Effector memory CD4-positive, alpha-beta T cell (primary cell): Measurements from ENCODE around the gene OR4N2.
"Not testable (repeated sequence)": the region's sequence is repeated elsewhere in the genome, so short reads cannot be mapped to it uniquely, and the experiment has no call there.

Experiments used
- DNase-seq, 3 donors: peaks; one replicate each; pipeline ENCODE4 v3.0.0-alpha.2; 2020
- H3K27ac ChIP-seq: 2 replicates; pipeline ENCODE4 v1.7.0; 2013; ENCODE audit warnings: mild to moderate bottlenecking, low read length, moderate library complexity; ENCODE audit not compliant: insufficient read depth, poor library complexity, severe bottlenecking
- H3K27me3 ChIP-seq: replicated peaks from 2 replicates; pipeline ENCODE4 v1.7.0; 2013; ENCODE audit warnings: mild to moderate bottlenecking, low read length; ENCODE audit not compliant: insufficient read depth, control insufficient read depth, poor library complexity, severe bottlenecking
- H3K36me3 ChIP-seq: 2 replicates; pipeline ENCODE4 v1.7.0; 2013; ENCODE audit warnings: mild to moderate bottlenecking, low read length, moderate library complexity; ENCODE audit not compliant: control insufficient read depth, insufficient read depth
- H3K4me1 ChIP-seq: 2 replicates; pipeline ENCODE4 v1.7.0; 2013; ENCODE audit warnings: low read length, mild to moderate bottlenecking; ENCODE audit not compliant: control insufficient read depth, insufficient read depth, poor library complexity, severe bottlenecking
- H3K4me3 ChIP-seq: 2 replicates; pipeline ENCODE4 v1.7.0; 2013; ENCODE audit warnings: low read length, low read depth, mild to moderate bottlenecking; ENCODE audit not compliant: insufficient read depth, poor library complexity, severe bottlenecking
- H3K9me3 ChIP-seq: 2 replicates; pipeline ENCODE4 v1.7.0; 2013; ENCODE audit warnings: mild to moderate bottlenecking, low read length, moderate library complexity; ENCODE audit not compliant: control insufficient read depth

OR4N2 gene

DNA sequence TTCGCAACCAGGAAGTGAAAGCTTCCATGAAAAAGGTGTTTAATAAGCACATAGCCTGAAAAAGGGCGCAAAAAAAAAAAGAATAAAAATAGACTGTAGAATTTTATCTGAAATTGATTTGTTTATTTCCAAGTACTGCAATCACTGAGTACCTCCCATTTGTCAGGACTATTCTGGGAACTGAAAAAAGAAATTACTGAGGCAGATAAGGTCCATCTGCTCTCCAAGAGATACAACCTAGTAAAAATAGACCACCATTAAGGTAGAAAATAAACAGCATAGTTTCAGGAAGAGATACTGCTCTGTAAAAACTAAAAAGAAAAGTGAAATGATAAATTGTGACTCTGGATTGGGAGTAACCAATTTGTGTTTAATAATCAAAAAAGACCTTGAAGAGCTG lies 24.7 kb downstream of the OR4N2 start:
- H3K9me3 ChIP-seq = no peaks in the 10 kb centered on the region
- H3K27me3 ChIP-seq = no peaks in the 10 kb centered on the region
- no peak for DNase-seq
- H3K4me3 ChIP-seq = no peak overlapping the region
- H3K27ac ChIP-seq = no peak overlapping the region
- H3K4me1 ChIP-seq = no peaks in the 10 kb centered on the region
- no peaks in the 10 kb centered on the region for H3K36me3 ChIP-seq

- not testable (repeated sequence) for H3K27me3 ChIP-seq, DNase-seq, H3K36me3 ChIP-seq, H3K4me3 ChIP-seq, H3K9me3 ChIP-seq, H3K4me1 ChIP-seq, H3K27ac ChIP-seq
Measured at GRCh38 chr14:19834203-19834848, 30.8 kb downstream of the OR4N2 start.

DNA sequence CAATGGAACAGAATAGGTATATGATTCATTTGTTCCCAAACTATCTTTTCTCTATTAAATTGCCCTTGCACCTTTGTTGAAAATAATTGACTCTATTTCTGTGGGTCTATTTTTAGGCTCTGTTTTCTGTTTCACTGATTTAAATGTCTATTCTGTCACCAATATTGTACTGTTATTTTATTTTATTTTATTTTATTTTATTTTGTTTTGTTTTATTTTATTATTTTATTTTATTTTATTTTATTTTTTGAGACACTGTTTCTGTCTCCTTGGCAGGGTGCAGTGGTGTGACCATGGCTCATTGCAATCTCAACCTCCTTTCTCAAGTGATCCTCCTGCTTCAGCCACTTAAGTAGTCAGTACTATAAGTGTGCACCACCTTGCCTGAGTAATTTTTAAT lies 34.9 kb downstream of the OR4N2 start:
- H3K4me1 ChIP-seq = no peaks in the 10 kb centered on the region
- no peaks in the 10 kb centered on the region for H3K36me3 ChIP-seq
- DNase-seq = no peak
- H3K27me3 ChIP-seq = no peaks in the 10 kb centered on the region
- no peaks in the 10 kb centered on the region for H3K9me3 ChIP-seq
- H3K4me3 ChIP-seq = no peak overlapping the region
- no peak overlapping the region for H3K27ac ChIP-seq

- Histone ChIP-seq H3K4me3 (no peak overlapping the region), H3K27ac (no peak overlapping the region), H3K9me3 (no peaks in the 10 kb centered on the region), H3K27me3 (no peaks in the 10 kb centered on the region), H3K36me3 (no peaks in the 10 kb centered on the region), H3K4me1 (no peaks in the 10 kb centered on the region)
- no peak for DNase-seq
Measured at GRCh38 chr14:19851365-19851764, 47.8 kb downstream of the OR4N2 start.

- H3K9me3 ChIP-seq, H3K27me3 ChIP-seq, DNase-seq, H3K4me1 ChIP-seq, H3K27ac ChIP-seq, H3K36me3 ChIP-seq, H3K4me3 ChIP-seq: not testable (repeated sequence)
Measured at GRCh38 chr14:19866061-19866669, 62.6 kb downstream of the OR4N2 start.

DNA sequence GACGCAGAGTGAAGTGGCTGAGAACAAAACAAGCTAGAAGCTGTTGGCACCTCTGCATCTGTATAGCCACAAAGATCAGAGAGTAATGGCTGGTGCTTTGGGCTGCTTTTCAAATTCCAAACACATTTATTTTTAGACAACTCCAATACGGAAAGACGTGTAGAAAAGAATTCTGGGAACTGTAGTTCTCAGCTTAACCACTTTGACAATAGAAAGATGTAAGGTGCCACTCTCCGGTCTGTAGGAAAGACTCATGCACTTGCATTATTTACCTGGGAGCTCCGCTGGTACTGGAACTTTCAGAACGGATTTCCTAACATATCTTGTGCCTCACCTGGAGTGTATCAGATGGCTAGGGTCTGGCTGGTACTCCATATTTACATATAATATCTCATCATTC lies 69.6 kb downstream of the OR4N2 start:
- Histone ChIP-seq H3K27ac (no peak overlapping the region), H3K36me3 (no peaks in the 10 kb centered on the region), H3K27me3 (no peaks in the 10 kb centered on the region), H3K4me3 (no peak overlapping the region), H3K4me1 (no peaks in the 10 kb centered on the region), H3K9me3 (no peaks in the 10 kb centered on the region)
- no peak for DNase-seq

- Histone ChIP-seq H3K27ac (no peak within 1 kb of the TSS), H3K36me3 (no peaks in the 10 kb centered on the region), H3K27me3 (no peaks in the 10 kb centered on the region), H3K9me3 (no peaks in the 10 kb centered on the region), H3K4me1 (no peaks in the 10 kb centered on the region), H3K4me3 (no peak within 1 kb of the TSS)
- DNase-seq = no peak
Measured at GRCh38 chr14:19874842-19875241, 71.3 kb downstream of the OR4N2 start, which contains the start of gene OR4K2. Gene OR4K2, plus strand, starts transcription at chr14:19875142. Its CDS starts 1,126 bp downstream, at chr14:19876268.

DNA sequence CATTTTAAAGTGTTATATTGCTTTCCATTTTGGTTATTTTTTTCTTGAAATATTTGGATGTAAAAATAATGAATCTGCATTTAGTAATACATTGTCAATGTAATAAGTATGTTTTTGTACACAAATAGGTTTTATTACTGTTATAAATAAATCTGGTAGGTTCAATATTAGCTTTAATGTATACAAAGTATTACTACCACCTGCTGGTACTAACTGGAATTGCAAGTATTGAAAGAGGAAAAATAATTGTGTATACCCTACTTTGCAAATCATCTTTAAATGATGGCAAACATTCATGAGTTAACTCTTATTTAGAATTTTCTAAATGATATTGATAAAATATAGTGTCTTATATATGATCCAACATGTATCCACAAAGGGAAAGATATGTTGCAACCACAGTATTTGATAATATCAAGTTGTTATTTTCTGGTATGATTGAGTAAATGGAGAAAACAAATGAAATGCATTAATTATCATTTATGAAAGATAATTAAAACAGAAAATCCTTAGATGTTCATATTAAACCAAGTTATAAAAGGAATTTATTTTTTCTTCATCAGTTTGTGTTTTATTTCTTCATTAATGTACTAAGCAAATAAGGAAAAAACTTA lies 74.6 kb downstream of the OR4N2 start:
- no peak for DNase-seq
- Histone ChIP-seq H3K4me3 (no peak overlapping the region), H3K36me3 (no peaks in the 10 kb centered on the region), H3K27ac (no peak overlapping the region), H3K9me3 (no peaks in the 10 kb centered on the region), H3K27me3 (no peaks in the 10 kb centered on the region), H3K4me1 (no peaks in the 10 kb centered on the region)
